GM12878 (cell line): ENCODE measurements around the gene ARHGAP45. TPM values are rescaled to one million over a fixed set of nuclear protein-coding genes. Genes with fewer than 3 reads are reported as not detected.

Experiments
- ATAC-seq: fragments of 200-7000 bp; cut with Tn5 transposase; 3 replicates; pipeline ENCODE4 v1.9.1; 2020; ENCODE audit warnings: mild to moderate bottlenecking, moderate library complexity
- BruUV-seq: library from RNA; stranded (reverse); fragments of 400-500 nt; replicated peaks from 2 replicates; lab custom pipeline; 2021; lab: Mats Ljungman, UMichigan
- CTCF ChIA-PET: fragments of 300-600 bp; sonication (Branson Sonifier 250); formaldehyde crosslinking; extraction: SDS; loops from one replicate; lab custom pipeline; 2021; ENCODE audit warnings: inconsistent platforms; lab: Yijun Ruan, JAX
- POLR2A ChIA-PET: fragments of 350-600 bp; formaldehyde crosslinking; extraction: SDS; loops from one replicate; lab custom pipeline; 2021; ENCODE audit warnings: inconsistent platforms; lab: Charles Lee
- RAD21 ChIA-PET: fragments of 300-600 bp; sonication (Branson Sonifier 250); formaldehyde crosslinking; loops from one replicate; lab custom pipeline; 2023; ENCODE audit warnings: antibody characterized with exemption; ENCODE audit not compliant: unreplicated experiment; lab: Charles Lee
- SMC1A ChIA-PET: fragments of 300-600 bp; sonication (Branson Sonifier 250); formaldehyde crosslinking; loops from one replicate; lab custom pipeline; 2023; ENCODE audit not compliant: unreplicated experiment, uncharacterized antibody; lab: Charles Lee
- DNase-seq: peaks from one replicate; pipeline ENCODE4 v3.0.0-alpha.2; 2011; ENCODE audit warnings: low read depth, low spot score
- FAIRE-seq: peaks from 3 replicates; lab custom pipeline; 2011; peaks lifted over from hg19 to GRCh38; lab: Jason Lieb, UNC
- H2AFZ ChIP-seq: 2 replicates; pipeline ENCODE4 v1.6.0; 2011; ENCODE audit warnings: low read depth, low read length, control low read depth; ENCODE audit not compliant: control insufficient read depth
- H3K27ac ChIP-seq: 2 replicates; pipeline ENCODE4 v1.5.1; 2011; ENCODE audit warnings: control low read depth; ENCODE audit not compliant: control insufficient read depth, insufficient read depth
- H3K27me3 ChIP-seq, 2 experiments: replicated peaks in 1 of 2; 2 replicates each; pipeline versions ENCODE4 v1.6.0 to v1.6.1; 2011; ENCODE audit warnings: low read length in 1 of 2; ENCODE audit not compliant: control insufficient read depth in 2 of 2, insufficient read depth in 2 of 2
- H3K36me3 ChIP-seq, 2 experiments: 2 replicates each; pipeline ENCODE4 v1.5.1; 2011; ENCODE audit warnings: low read length in 1 of 2; ENCODE audit not compliant: control insufficient read depth in 2 of 2, insufficient read depth in 2 of 2
- H3K4me1 ChIP-seq: 2 replicates; pipeline ENCODE4 v1.6.1; 2011; ENCODE audit warnings: mild to moderate bottlenecking, low read length, moderate library complexity, mixed read lengths; ENCODE audit not compliant: control insufficient read depth, insufficient read depth
- H3K4me2 ChIP-seq: 2 replicates; pipeline ENCODE4 v1.6.0; 2011; ENCODE audit warnings: control low read depth; ENCODE audit not compliant: control insufficient read depth, insufficient read depth
- H3K4me3 ChIP-seq: fragments of 200-600 bp; sonication (generic); 2 replicates; pipeline ENCODE4 v1.5.1; 2016
- H3K79me2 ChIP-seq: 2 replicates; pipeline ENCODE4 v1.6.0; 2011; ENCODE audit warnings: low read length; ENCODE audit not compliant: control insufficient read depth, insufficient read depth
- H3K9ac ChIP-seq: 2 replicates; pipeline ENCODE4 v1.8.0; 2011; ENCODE audit warnings: low read length, control low read depth, mixed read lengths; ENCODE audit not compliant: control insufficient read depth, insufficient read depth
- H3K9me3 ChIP-seq: replicated peaks from 3 replicates; pipeline ENCODE4 v1.5.1; 2011; ENCODE audit warnings: mild to moderate bottlenecking, low read length; ENCODE audit not compliant: control insufficient read depth, insufficient read depth
- H4K20me1 ChIP-seq: 2 replicates; pipeline ENCODE4 v1.6.0; 2011; ENCODE audit not compliant: control insufficient read depth, insufficient read depth
- CHD2 ChIP-seq: IDR thresholded peaks from 2 replicates; pipeline ENCODE4 v1.6.1; 2011; ENCODE audit warnings: low read depth, low read length, improper control_type of control experiment, borderline replicate concordance
- EGR1 ChIP-seq, 2 experiments: IDR thresholded peaks; 1 replicate in 1 of 2; 2 replicates in 1 of 2; pipeline ENCODE4 v1.6.1; 2011 to 2012; ENCODE audit warnings: low read depth in 2 of 2, low read length in 2 of 2, borderline replicate concordance in 1 of 2, mild to moderate bottlenecking in 1 of 2, moderate library complexity in 1 of 2
- ETV6 ChIP-seq, 2 experiments: fragments of 450-650 bp in 1 of 2; IDR thresholded peaks in 1 of 2; conservative IDR thresholded peaks in 1 of 2; 2 replicates each; pipeline ENCODE4 v1.6.1; 2014; ENCODE audit warnings: antibody characterized with exemption in 1 of 2, borderline replicate concordance in 1 of 2, low read depth in 1 of 2, mild to moderate bottlenecking in 1 of 2, moderate library complexity in 1 of 2
- GATAD2B ChIP-seq: fragments of 450-650 bp; conservative IDR thresholded peaks from 2 replicates; pipeline ENCODE4 v1.6.1; 2017; ENCODE audit warnings: low read depth, mild to moderate bottlenecking, moderate library complexity
- HDAC2 ChIP-seq: fragments of 200-600 bp; sonication (generic); IDR thresholded peaks from 2 replicates; pipeline ENCODE4 v1.6.1; 2017
- IKZF1 ChIP-seq: fragments of 450-650 bp; conservative IDR thresholded peaks from 2 replicates; pipeline ENCODE4 v1.6.1; 2017; ENCODE audit warnings: antibody characterized with exemption, mild to moderate bottlenecking
- MLLT1 ChIP-seq: fragments of 450-650 bp; IDR thresholded peaks from 2 replicates; pipeline ENCODE4 v1.6.1; 2016; ENCODE audit warnings: mild to moderate bottlenecking
- RAD21 ChIP-seq: IDR thresholded peaks from 2 replicates; pipeline ENCODE4 v1.6.1; 2011; ENCODE audit warnings: mild to moderate bottlenecking, low read depth, low read length, moderate library complexity; ENCODE audit not compliant: insufficient read depth
- SMC3 ChIP-seq: IDR thresholded peaks from 2 replicates; pipeline ENCODE4 v1.6.1; 2011; ENCODE audit warnings: low read length, improper control_type of control experiment, borderline replicate concordance
- ZNF24 ChIP-seq: fragments of 450-650 bp; IDR thresholded peaks from 2 replicates; pipeline ENCODE4 v1.6.1; 2017; ENCODE audit warnings: antibody characterized with exemption, mild to moderate bottlenecking
- ZNF687 ChIP-seq: fragments of 450-650 bp; IDR thresholded peaks from 2 replicates; pipeline ENCODE4 v1.6.1; 2017; ENCODE audit warnings: mild to moderate bottlenecking, moderate library complexity
- WGBS: methylation state at CpG from one replicate; pipeline ENCODE4 v1.1.6; 2016; ENCODE audit warnings: low lambda C conversion rate; ENCODE audit not compliant: insufficient replicate concordance, insufficient coverage; ENCODE audit errors: missing lambda C conversion rate; 5-methylcytosine and 5-hydroxymethylcytosine counted together
- in situ Hi-C: fragments of 300-500 bp; cut with MboI; formaldehyde crosslinking; loops from 9 replicates; pipeline ENCODE4 v1.14.3; 2018; ENCODE audit warnings: mixed read lengths
- intact Hi-C: fragments of 100-400 bp; cut with micrococcal nuclease; formaldehyde crosslinking; loops from one replicate; pipeline ENCODE4 v1.14.2; 2022; ENCODE audit not compliant: unreplicated experiment
- polyA plus RNA-seq, 11 experiments: library from polyadenylated mRNA; depleted of rRNA in 4 of 11; unstranded in 6 of 11; stranded (reverse) in 5 of 11; fragments of >200 nt; fragmentation: Nextera tagmentation in 4 of 11; fragmentation: Illumina TruSeq in 1 of 11; extraction: Ambion mirVana in 4 of 11; extraction: Trizol in 1 of 11; gene quantifications; 1 replicate in 1 of 11; 2 replicates in 10 of 11; pipeline versions ENCODE4 v1.2.1 to v1.2.3, GENCODE V29; 2011 to 2016; ENCODE audit warnings: inconsistent platforms in 2 of 11, missing spikeins in 2 of 11, low read depth in 1 of 11
- total RNA-seq, 4 experiments: library from RNA; depleted of rRNA in 3 of 4; stranded (reverse); fragments of >200 nt in 3 of 4; fragmentation: Illumina TruSeq in 1 of 4; extraction: Trizol in 1 of 4; gene quantifications; 2 replicates each; pipeline versions ENCODE4 v1.2.1 to v1.2.3, GENCODE V29; 2013 to 2021
- TF ChIP-seq, protein P1 (sequence below): fragments of 450-650 bp; formaldehyde crosslinking; IDR thresholded peaks from 2 replicates; pipeline ENCODE4 v1.5.0; 2022; ENCODE audit warnings: mild to moderate bottlenecking, missing genetic modification characterization

Gene ARHGAP45
- total and polyA plus RNA-seq, 10 of the 15 experiments (the other 5 are each of a cell fraction or from before 2014, with no cell fraction given): 1.4 to 151 (median 59.9) TPM

- TF ChIP-seq ZNF24 (no peak), SMC3 (no peak), ETV6 (conservative IDR thresholded peaks at IDR 0.05 in 1 of 2, IDR thresholded peaks at IDR 0.05 in 1 of 2; ENCODE audit: borderline replicate concordance in 1 of 2, low read depth in 1 of 2) (no peak), EGR1 (IDR thresholded peaks at IDR 0.05; ENCODE audit: borderline replicate concordance in 1 of 2, low read depth in 2 of 2, low read length in 2 of 2) (no peak), ZNF687 (no peak)
These were observed 27.6 kb downstream of the ARHGAP45 start (continued) for GRCh38 chr19:1094655-1094977.

GRCh38 chr19:1094978-1095701 lies 28.2 kb downstream of the ARHGAP45 start, which contains the start of gene POLR2E:
Gene POLR2E (minus strand): TSS chr19:1095375. CDS start chr19:1095315, 60 bp downstream.
- Histone ChIP-seq H3K4me2 (peak within 1 kb of the TSS; percentile 93), H3K27ac (peak within 1 kb of the TSS; percentile 74), H4K20me1 (no peaks in the 10 kb centered on the region), H3K9ac (peak within 1 kb of the TSS; percentile 87), H3K4me3 (peak within 1 kb of the TSS; percentile 96), H2AFZ (peak within 1 kb of the TSS; percentile 81), H3K36me3 (peaks cover 0 to 14% of the 10 kb centered on the region in 2 experiments; a peak in 3 of 4 replicates), H3K9me3 (no peaks in the 10 kb centered on the region; the same call in 2 of the 3 replicates), H3K79me2 (peaks cover 24% of the 10 kb centered on the region), H3K4me1 (peaks cover 19% of the 10 kb centered on the region), H3K27me3 (no peaks in the 10 kb centered on the region)
- ChIA-PET POLR2A (interaction anchor here (0.9 to 3.1 kb wide), 5 partner anchors 9 to 75 kb away, joined by 3 to 25 read pairs (median 9); partner anchors contain the start of gene GPX4), CTCF (interaction anchor here (0.6 to 1.4 kb wide), 4 partner anchors 14 to 99 kb away, joined by 3 to 6 read pairs (median 3); no protein-coding TSS in a partner anchor), SMC1A (interaction anchor here (1.0 kb wide), 1 partner anchor 8 kb away, joined by 4 read pairs; no protein-coding TSS in a partner anchor), RAD21 (interaction anchor here (0.5 to 1.7 kb wide), 4 partner anchors 12 to 67 kb away, joined by 3 to 6 read pairs (median 4); no protein-coding TSS in a partner anchor)
- intact Hi-C loops (no loop called here), in situ Hi-C loops (no loop called here)
- BruUV-seq: no TSS peak
- DNase-seq: peak; percentile 86
- ATAC-seq: peak; percentile 93
- FAIRE-seq: peak; percentile 97
- WGBS: under 1% methylated on average over 52 of the region's 81 CpGs
- TF ChIP-seq MLLT1 (no peak), HDAC2 (no peak), RAD21 (no peak), GATAD2B (no peak), CHD2 (peak; percentile 99), IKZF1 (peak; percentile 94)
- TF ChIP-seq, protein P1, sequence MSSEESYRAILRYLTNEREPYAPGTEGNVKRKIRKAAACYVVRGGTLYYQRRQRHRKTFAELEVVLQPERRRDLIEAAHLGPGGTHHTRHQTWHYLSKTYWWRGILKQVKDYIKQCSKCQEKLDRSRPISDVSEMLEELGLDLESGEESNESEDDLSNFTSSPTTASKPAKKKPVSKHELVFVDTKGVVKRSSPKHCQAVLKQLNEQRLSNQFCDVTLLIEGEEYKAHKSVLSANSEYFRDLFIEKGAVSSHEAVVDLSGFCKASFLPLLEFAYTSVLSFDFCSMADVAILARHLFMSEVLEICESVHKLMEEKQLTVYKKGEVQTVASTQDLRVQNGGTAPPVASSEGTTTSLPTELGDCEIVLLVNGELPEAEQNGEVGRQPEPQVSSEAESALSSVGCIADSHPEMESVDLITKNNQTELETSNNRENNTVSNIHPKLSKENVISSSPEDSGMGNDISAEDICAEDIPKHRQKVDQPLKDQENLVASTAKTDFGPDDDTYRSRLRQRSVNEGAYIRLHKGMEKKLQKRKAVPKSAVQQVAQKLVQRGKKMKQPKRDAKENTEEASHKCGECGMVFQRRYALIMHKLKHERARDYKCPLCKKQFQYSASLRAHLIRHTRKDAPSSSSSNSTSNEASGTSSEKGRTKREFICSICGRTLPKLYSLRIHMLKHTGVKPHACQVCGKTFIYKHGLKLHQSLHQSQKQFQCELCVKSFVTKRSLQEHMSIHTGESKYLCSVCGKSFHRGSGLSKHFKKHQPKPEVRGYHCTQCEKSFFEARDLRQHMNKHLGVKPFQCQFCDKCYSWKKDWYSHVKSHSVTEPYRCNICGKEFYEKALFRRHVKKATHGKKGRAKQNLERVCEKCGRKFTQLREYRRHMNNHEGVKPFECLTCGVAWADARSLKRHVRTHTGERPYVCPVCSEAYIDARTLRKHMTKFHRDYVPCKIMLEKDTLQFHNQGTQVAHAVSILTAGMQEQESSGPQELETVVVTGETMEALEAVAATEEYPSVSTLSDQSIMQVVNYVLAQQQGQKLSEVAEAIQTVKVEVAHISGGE: no peak
